Osteoblast (primary cell): ENCODE results near the gene CDH11. TPM values are rescaled to one million over a fixed set of nuclear protein-coding genes. Genes with fewer than 3 reads are reported as not detected.
A peak's percentile ranks its signal among the peaks of the same experiment; 100 is the strongest.

ENCODE experiments used
- DNase-seq: peaks from one replicate; pipeline ENCODE4 v3.0.0; 2011; ENCODE audit warnings: low spot score, mixed read lengths; ENCODE audit not compliant: insufficient read length; ENCODE audit errors: missing footprints
- H2AFZ ChIP-seq: 2 replicates; pipeline ENCODE4 v1.6.0; 2011; ENCODE audit warnings: mild to moderate bottlenecking, low read length
- H3K27ac ChIP-seq: 2 replicates; pipeline ENCODE4 v1.5.1; 2011; ENCODE audit warnings: mild to moderate bottlenecking, low read depth, low read length, moderate library complexity
- H3K27me3 ChIP-seq: 2 replicates; pipeline ENCODE4 v1.6.0; 2012; ENCODE audit warnings: mild to moderate bottlenecking, control low read depth, inconsistent platforms, low read length, moderate library complexity; ENCODE audit not compliant: insufficient read depth
- H3K36me3 ChIP-seq: 2 replicates; pipeline ENCODE4 v1.5.1; 2011; ENCODE audit warnings: mild to moderate bottlenecking, low read length, control low read depth, moderate library complexity; ENCODE audit not compliant: insufficient read depth
- H3K4me1 ChIP-seq: 2 replicates; pipeline ENCODE4 v1.5.1; 2011; ENCODE audit warnings: mild to moderate bottlenecking, low read length, control low read depth, moderate library complexity; ENCODE audit not compliant: insufficient read depth
- H3K4me2 ChIP-seq: 2 replicates; pipeline ENCODE4 v1.6.0; 2011; ENCODE audit warnings: mild to moderate bottlenecking, low read length; ENCODE audit not compliant: insufficient read depth
- H3K4me3 ChIP-seq: fragments of 200-600 bp; sonication (generic); 3 replicates; pipeline ENCODE4 v1.5.1; 2012; ENCODE audit warnings: mild to moderate bottlenecking, low read length, inconsistent platforms; ENCODE audit not compliant: insufficient read depth
- H3K79me2 ChIP-seq: 2 replicates; pipeline ENCODE4 v1.6.0; 2012; ENCODE audit warnings: mild to moderate bottlenecking, low read length, control low read depth, inconsistent platforms; ENCODE audit not compliant: insufficient read depth
- H3K9me3 ChIP-seq: 2 replicates; pipeline ENCODE4 v1.5.1; 2011; ENCODE audit warnings: low read depth, low read length, control low read depth
- H4K20me1 ChIP-seq: 2 replicates; pipeline ENCODE4 v1.6.0; 2012; ENCODE audit warnings: mild to moderate bottlenecking, low read length, control low read depth; ENCODE audit not compliant: insufficient read depth
- CTCF ChIP-seq: IDR thresholded peaks from 2 replicates; pipeline ENCODE4 v1.5.1; 2011; ENCODE audit warnings: mild to moderate bottlenecking, low read depth, low read length, moderate library complexity; ENCODE audit errors: extremely low read depth
- total RNA-seq: library from RNA; depleted of rRNA; stranded (reverse); fragments of >200 nt; gene quantifications from 2 replicates; pipeline ENCODE4 v1.2.3, GENCODE V29; 2012

The CDH11 gene
- total RNA-seq, 1 donor: 1,116 TPM

DNA sequence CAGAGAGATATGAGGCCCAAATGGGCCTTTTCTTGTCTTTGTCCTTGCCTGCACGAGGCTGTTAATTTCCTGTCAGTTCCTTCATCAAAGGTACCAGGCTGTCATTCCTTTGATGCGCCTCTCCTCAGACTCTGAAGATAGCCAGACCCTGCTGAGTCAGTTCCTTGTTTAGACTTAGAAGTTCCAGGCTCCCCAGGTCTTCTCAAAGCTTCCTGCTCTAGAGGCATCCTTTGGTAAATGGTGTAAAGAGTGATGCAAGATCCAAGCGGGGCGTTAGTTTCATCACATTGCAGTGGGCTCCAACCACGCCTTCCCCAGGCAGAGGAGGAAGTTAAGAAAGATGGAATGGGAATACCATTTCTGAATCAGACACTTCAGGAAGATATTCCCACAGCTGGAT is 4.0 kb upstream of the CDH11 start:
- Histone ChIP-seq H3K79me2 (peaks cover 35% of the 10 kb centered on the region), H3K27ac (peak overlapping the region; percentile 87), H3K4me2 (peak overlapping the region; percentile 97), H3K4me1 (peaks cover 24% of the 10 kb centered on the region), H3K36me3 (no peaks in the 10 kb centered on the region), H4K20me1 (peaks cover 4% of the 10 kb centered on the region), H3K4me3 (peak overlapping the region; percentile 29), H3K9me3 (no peaks in the 10 kb centered on the region), H3K27me3 (no peaks in the 10 kb centered on the region), H2AFZ (peak overlapping the region; percentile 47)
- DNase-seq: peak; percentile 55
- no peak for TF ChIP-seq CTCF

DNA sequence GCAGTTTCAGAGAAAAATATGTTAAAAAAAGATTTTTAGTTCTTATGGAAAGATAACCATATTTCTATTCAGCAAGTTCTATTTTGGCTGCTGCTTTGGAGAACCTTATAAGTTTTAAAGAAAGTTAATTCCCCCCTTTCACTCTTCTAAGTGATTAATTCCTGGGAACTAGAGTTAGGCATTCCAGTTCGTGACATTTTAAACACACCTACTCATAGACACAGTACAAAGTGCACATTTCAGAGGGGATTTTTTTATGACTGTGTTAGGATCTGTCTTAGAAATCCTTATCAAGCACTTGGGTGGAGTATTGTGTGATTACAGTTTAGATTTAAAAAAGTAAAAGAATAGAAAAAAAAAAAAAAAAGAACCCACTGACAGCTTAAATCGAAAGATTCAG is 3.5 kb upstream of the CDH11 start:
- Histone ChIP-seq H3K4me1 (peaks cover 24% of the 10 kb centered on the region), H3K4me3 (peak overlapping the region; percentile 95), H3K9me3 (no peaks in the 10 kb centered on the region), H3K27me3 (no peaks in the 10 kb centered on the region), H3K36me3 (no peaks in the 10 kb centered on the region), H3K27ac (peak overlapping the region; percentile 87), H3K79me2 (peaks cover 40% of the 10 kb centered on the region), H2AFZ (peak overlapping the region; percentile 47), H4K20me1 (peaks cover 8% of the 10 kb centered on the region), H3K4me2 (peak overlapping the region; percentile 97)
- DNase-seq: peak; percentile 78
- TF ChIP-seq CTCF: no peak

GRCh38 chr16:65124596-65124995 is 2.7 kb upstream of the CDH11 start:
- no peak for DNase-seq
- Histone ChIP-seq H2AFZ (peak overlapping the region; percentile 92), H3K36me3 (no peaks in the 10 kb centered on the region), H3K9me3 (no peaks in the 10 kb centered on the region), H3K27me3 (no peaks in the 10 kb centered on the region), H3K79me2 (peaks cover 47% of the 10 kb centered on the region), H4K20me1 (peaks cover 14% of the 10 kb centered on the region), H3K4me3 (peak overlapping the region; percentile 95), H3K4me1 (peaks cover 25% of the 10 kb centered on the region), H3K4me2 (peak overlapping the region; percentile 97), H3K27ac (peak overlapping the region; percentile 87)
- TF ChIP-seq CTCF: no peak

- H3K4me1 ChIP-seq: peaks cover 30% of the 10 kb centered on the region
- H3K27ac ChIP-seq: peak overlapping the region; percentile 87
- H4K20me1 ChIP-seq: peaks cover 18% of the 10 kb centered on the region
- H2AFZ ChIP-seq: peak overlapping the region; percentile 92
- peak; percentile 52 for DNase-seq
- H3K4me2 ChIP-seq: peak overlapping the region; percentile 97
- H3K9me3 ChIP-seq: no peaks in the 10 kb centered on the region
- no peak for TF ChIP-seq CTCF
- no peaks in the 10 kb centered on the region for H3K36me3 ChIP-seq
- H3K79me2 ChIP-seq: peaks cover 52% of the 10 kb centered on the region
- peak overlapping the region; percentile 95 for H3K4me3 ChIP-seq
- no peaks in the 10 kb centered on the region for H3K27me3 ChIP-seq
Observed at GRCh38 chr16:65124212-65124548, 2.3 kb upstream of the CDH11 start.
